Activated naive CD4-positive, alpha-beta T cell treated with anti-CD3 and anti-CD28 coated beads for 36 hours (primary cell): ENCODE results near the gene CFAP45. TPM values are rescaled to one million over a fixed set of nuclear protein-coding genes. Genes with fewer than 3 reads are reported as not detected.

ENCODE experiments used
- CTCF ChIA-PET: fragments of 350-600 bp; sonication (Branson Sonifier 250); formaldehyde crosslinking; loops from one replicate; lab custom pipeline; 2021; ENCODE audit warnings: antibody characterized with exemption; lab: Charles Lee
- DNase-seq: peaks from one replicate; pipeline ENCODE4 v3.0.0-alpha.2; 2020
- H3K27ac Mint-ChIP-seq: one replicate; pipeline ENCODE4 v1.8.0; 2021; ENCODE audit warnings: mild to moderate bottlenecking, mixed read lengths
- H3K27me3 Mint-ChIP-seq: one replicate; pipeline ENCODE4 v1.8.0; 2021; ENCODE audit warnings: low read depth, mixed read lengths
- H3K36me3 Mint-ChIP-seq: one replicate; pipeline ENCODE4 v1.8.0; 2021; ENCODE audit warnings: low read depth, mixed read lengths
- H3K4me1 Mint-ChIP-seq: one replicate; pipeline ENCODE4 v1.8.0; 2021; ENCODE audit warnings: low read depth, mixed read lengths
- H3K4me3 Mint-ChIP-seq: one replicate; pipeline ENCODE4 v1.8.0; 2021; ENCODE audit warnings: mild to moderate bottlenecking, moderate library complexity, mixed read lengths
- H3K9me3 Mint-ChIP-seq: one replicate; pipeline ENCODE4 v1.8.0; 2021; ENCODE audit warnings: mixed read lengths
- intact Hi-C: fragments of 100-400 bp; cut with micrococcal nuclease; formaldehyde crosslinking; loops from one replicate; pipeline ENCODE4 v1.15.1; 2023
- total RNA-seq, 2 experiments: library from RNA; stranded (reverse); gene quantifications; one replicate each; pipeline ENCODE4 v1.2.3, GENCODE V29; 2021

Gene CFAP45
- 1 to 10 TPM; 2.1 to 2.6 TPM for total RNA-seq

- intact Hi-C loops: no loop called here
- Mint-ChIP-seq H3K27me3 (no peaks in the 10 kb centered on the region), H3K27ac (no peak within 1 kb of the TSS), H3K4me3 (no peak within 1 kb of the TSS), H3K36me3 (no peaks in the 10 kb centered on the region), H3K9me3 (no peaks in the 10 kb centered on the region), H3K4me1 (no peaks in the 10 kb centered on the region)
- CTCF ChIA-PET: interaction anchor here (1.2 kb wide), 1 partner anchor 108 kb away, joined by 3 read pairs; no protein-coding TSS in a partner anchor
- no peak for DNase-seq
Observed at GRCh38 chr1:159900086-159900680, at the start of gene CFAP45. CFAP45 (minus strand) TSS chr1:159900165; CDS start chr1:159900098, 67 bp downstream.

- Mint-ChIP-seq H3K9me3 (no peaks in the 10 kb centered on the region), H3K4me3 (no peak overlapping the region), H3K27me3 (peaks cover 21% of the 10 kb centered on the region), H3K4me1 (peaks cover 6% of the 10 kb centered on the region), H3K27ac (no peak overlapping the region), H3K36me3 (no peaks in the 10 kb centered on the region)
- CTCF ChIA-PET: interaction anchor here (1.7 kb wide), 1 partner anchor 58 kb away, joined by 5 read pairs; no protein-coding TSS in a partner anchor
- no peak for DNase-seq
- intact Hi-C loops: no loop called here
Observed at GRCh38 chr1:159949123-159949522, 49.2 kb upstream of the CFAP45 start.

- CTCF ChIA-PET: interaction anchor here (4.3 kb wide), 1 partner anchor 58 kb away, joined by 29 read pairs; no protein-coding TSS in a partner anchor
- peaks cover 22% of the 10 kb centered on the region for H3K27me3 Mint-ChIP-seq
Observed at GRCh38 chr1:159947942-159948341, 48.0 kb upstream of the CFAP45 start.

GRCh38 chr1:159946242-159947187 lies 46.5 kb upstream of the CFAP45 start:
- H3K27me3 Mint-ChIP-seq: peaks cover 20% of the 10 kb centered on the region
- CTCF ChIA-PET: interaction anchor here (0.9 to 4.3 kb wide), 7 partner anchors 8 to 132 kb away, joined by 3 to 29 read pairs (median 5); no protein-coding TSS in a partner anchor
- H3K4me1 Mint-ChIP-seq: peaks cover 6% of the 10 kb centered on the region
- no peak overlapping the region for H3K27ac Mint-ChIP-seq
- H3K4me3 Mint-ChIP-seq: peak overlapping the region; percentile 45
- H3K9me3 Mint-ChIP-seq: no peaks in the 10 kb centered on the region
- intact Hi-C loops: no loop called here
- H3K36me3 Mint-ChIP-seq: no peaks in the 10 kb centered on the region
- no peak for DNase-seq

More at GRCh38 chr1:159947942-159948341, 48.0 kb upstream of the CFAP45 start:
- DNase-seq: no peak
- peaks cover 6% of the 10 kb centered on the region for H3K4me1 Mint-ChIP-seq
- no peaks in the 10 kb centered on the region for H3K36me3 Mint-ChIP-seq
- intact Hi-C loops: no loop called here
- no peak overlapping the region for H3K4me3 Mint-ChIP-seq
- no peak overlapping the region for H3K27ac Mint-ChIP-seq
- no peaks in the 10 kb centered on the region for H3K9me3 Mint-ChIP-seq

- Mint-ChIP-seq H3K27ac (no peak within 1 kb of the TSS), H3K4me3 (peak within 1 kb of the TSS; percentile 45), H3K36me3 (no peaks in the 10 kb centered on the region), H3K9me3 (no peaks in the 10 kb centered on the region), H3K27me3 (peaks cover 18% of the 10 kb centered on the region), H3K4me1 (peaks cover 6% of the 10 kb centered on the region)
- intact Hi-C loops: loop anchor here (1.0 to 2.0 kb wide), 3 partner anchors 55 to 146 kb away; no protein-coding TSS in a partner anchor
- CTCF ChIA-PET: interaction anchor here (0.9 to 4.3 kb wide), 6 partner anchors 9 to 133 kb away, joined by 3 to 29 read pairs (median 5); no protein-coding TSS in a partner anchor
- DNase-seq: peak; percentile 63
Observed at GRCh38 chr1:159945483-159946241, 45.7 kb upstream of the CFAP45 start, which contains the start of gene IGSF9. IGSF9 (minus strand) TSS chr1:159945613; CDS start chr1:159943454, 2,159 bp downstream.

GRCh38 chr1:159944623-159945455 lies 44.9 kb upstream of the CFAP45 start:
- no peak for DNase-seq
- no peak overlapping the region for H3K27ac Mint-ChIP-seq
- intact Hi-C loops: loop anchor here (1.0 to 2.0 kb wide), 3 partner anchors 54 to 146 kb away; no protein-coding TSS in a partner anchor
- H3K9me3 Mint-ChIP-seq: no peaks in the 10 kb centered on the region
- H3K36me3 Mint-ChIP-seq: no peaks in the 10 kb centered on the region
- peaks cover 18% of the 10 kb centered on the region for H3K27me3 Mint-ChIP-seq
- peak overlapping the region; percentile 45 for H3K4me3 Mint-ChIP-seq
- CTCF ChIA-PET: interaction anchor here (0.8 to 4.3 kb wide), 4 partner anchors 11 to 61 kb away, joined by 3 to 29 read pairs (median 4); no protein-coding TSS in a partner anchor
- peaks cover 6% of the 10 kb centered on the region for H3K4me1 Mint-ChIP-seq

GRCh38 chr1:159943908-159944622 lies 44.1 kb upstream of the CFAP45 start:
- H3K27me3 Mint-ChIP-seq: peaks cover 18% of the 10 kb centered on the region
- intact Hi-C loops: loop anchor here (2.0 kb wide), 2 partner anchors 53 to 63 kb away; no protein-coding TSS in a partner anchor
- CTCF ChIA-PET: interaction anchor here (0.8 to 4.3 kb wide), 2 partner anchors 14 to 62 kb away, joined by 3 to 29 read pairs; no protein-coding TSS in a partner anchor
- H3K9me3 Mint-ChIP-seq: no peaks in the 10 kb centered on the region
- peaks cover 6% of the 10 kb centered on the region for H3K4me1 Mint-ChIP-seq
- no peak overlapping the region for H3K4me3 Mint-ChIP-seq
- no peak for DNase-seq
- H3K36me3 Mint-ChIP-seq: no peaks in the 10 kb centered on the region
- no peak overlapping the region for H3K27ac Mint-ChIP-seq

GRCh38 chr1:159943278-159943640 lies 43.3 kb upstream of the CFAP45 start:
- peaks cover 6% of the 10 kb centered on the region for H3K4me1 Mint-ChIP-seq
- H3K36me3 Mint-ChIP-seq: no peaks in the 10 kb centered on the region
- CTCF ChIA-PET: no interaction called here
- no peaks in the 10 kb centered on the region for H3K9me3 Mint-ChIP-seq
- no peak overlapping the region for H3K4me3 Mint-ChIP-seq
- peaks cover 18% of the 10 kb centered on the region for H3K27me3 Mint-ChIP-seq
- DNase-seq: no peak
- H3K27ac Mint-ChIP-seq: no peak overlapping the region
- intact Hi-C loops: no loop called here

- CTCF ChIA-PET: no interaction called here
- Mint-ChIP-seq H3K27me3 (peaks cover 18% of the 10 kb centered on the region), H3K4me3 (no peak overlapping the region), H3K4me1 (peaks cover 6% of the 10 kb centered on the region), H3K36me3 (no peaks in the 10 kb centered on the region), H3K9me3 (no peaks in the 10 kb centered on the region), H3K27ac (no peak overlapping the region)
- intact Hi-C loops: no loop called here
- DNase-seq: no peak
Observed at GRCh38 chr1:159942632-159943277, 42.8 kb upstream of the CFAP45 start.
